ENCODE data around the gene TSPAN18.

The TSPAN18 gene

GRCh38 chr11:44779736-44780520, 53.2 kb downstream of the TSPAN18 start:
- DNase-seq, result no peak

- DNase-seq, result no peak
Measured at GRCh38 chr11:44780940-44781631, 54.3 kb downstream of the TSPAN18 start.

DNA sequence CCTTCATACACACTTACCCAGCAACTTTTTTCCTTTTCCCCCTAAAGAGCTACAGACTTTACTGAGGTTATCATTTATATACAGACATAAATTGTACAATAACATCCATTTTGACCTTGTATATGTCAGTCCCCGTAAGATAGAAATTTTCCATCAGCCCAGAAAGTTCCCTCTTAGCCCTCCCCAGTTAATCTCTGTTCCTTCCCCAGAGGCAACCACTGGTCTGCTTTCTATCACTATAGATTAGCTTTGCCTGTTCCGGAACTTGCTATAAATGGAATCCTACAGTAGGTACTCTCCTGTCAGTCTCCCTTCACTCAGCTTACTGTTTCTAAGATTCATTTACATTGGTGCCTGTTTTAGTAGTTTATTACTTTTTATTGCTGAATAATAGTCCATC, 54.9 kb downstream of the TSPAN18 start:
- DNase-seq, result no peak

DNA sequence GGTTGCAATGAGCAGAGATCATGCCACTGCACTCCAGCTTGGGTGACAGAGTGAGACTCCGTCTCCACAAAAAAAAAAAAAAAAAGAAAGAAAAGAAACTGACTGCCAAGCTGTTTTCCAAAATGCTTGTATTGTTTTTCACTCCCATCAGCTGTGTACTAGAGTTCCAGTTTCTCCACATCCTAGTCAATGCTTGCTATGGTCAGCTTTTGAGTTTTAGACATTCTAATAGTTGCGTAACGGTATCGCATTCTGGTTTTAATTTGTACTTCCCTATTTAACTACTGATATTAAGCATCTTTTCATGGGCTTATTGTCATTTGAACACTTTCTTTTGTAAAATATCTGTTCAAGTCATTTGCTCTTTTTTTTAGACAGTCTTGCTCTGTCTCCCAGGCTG, 55.7 kb downstream of the TSPAN18 start:
- no peak for DNase-seq

DNA sequence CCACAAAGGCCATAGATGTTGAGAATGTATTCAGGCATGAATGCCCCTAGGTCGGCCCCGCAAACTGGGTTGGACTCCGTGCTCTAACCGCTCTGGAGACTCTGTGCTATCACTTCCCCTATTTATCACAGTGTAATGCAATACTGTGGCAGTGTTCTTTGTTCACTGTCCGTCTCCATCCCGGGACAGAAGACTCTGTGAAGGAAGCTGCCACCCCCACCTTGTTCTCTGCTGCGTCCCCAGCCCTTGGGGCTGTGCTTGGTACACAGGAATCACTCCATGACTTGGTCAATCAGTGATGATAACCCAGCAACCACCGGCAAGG, 57.6 kb downstream of the TSPAN18 start:
- no peak for DNase-seq

DNA sequence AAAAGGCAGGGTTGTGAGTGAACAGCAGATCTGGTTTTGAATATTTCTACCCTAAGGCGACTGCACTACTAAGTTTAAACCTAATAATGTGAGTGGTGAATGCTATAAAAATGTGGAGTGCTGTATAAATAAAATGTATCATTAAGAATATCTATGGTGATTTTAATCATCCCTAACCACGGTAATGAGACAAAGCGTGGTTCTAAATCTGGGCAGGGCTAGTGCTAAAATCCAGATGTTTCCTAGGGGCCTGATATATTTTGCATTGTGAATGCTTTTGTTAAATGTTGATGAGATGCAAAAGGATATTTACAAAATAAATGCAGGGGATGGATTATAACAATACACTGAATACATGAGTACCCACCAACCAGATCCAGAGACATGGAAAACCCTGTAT, 58.1 kb downstream of the TSPAN18 start:
- no peak for DNase-seq

GRCh38 chr11:44785856-44786607, 59.3 kb downstream of the TSPAN18 start:
- DNase-seq, result no peak

DNA sequence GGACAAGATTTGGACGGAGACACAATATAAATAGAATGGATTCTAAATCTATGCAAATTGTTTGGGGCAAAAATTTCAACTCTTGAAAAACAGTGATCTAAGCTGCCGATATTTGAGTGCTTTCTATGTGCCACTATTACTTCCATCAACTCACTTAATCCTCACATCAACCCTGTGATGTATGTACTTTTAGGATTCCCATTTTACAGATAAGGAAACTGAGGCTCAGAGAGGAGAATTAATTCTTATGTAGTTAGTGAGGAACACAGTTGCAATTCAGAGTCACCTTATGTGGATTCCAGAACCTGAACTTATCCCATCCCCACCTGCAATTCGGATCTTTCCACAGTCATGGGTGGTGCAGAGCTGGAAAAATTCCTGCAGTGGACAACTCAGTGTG, 60.3 kb downstream of the TSPAN18 start:
- DNase-seq, result no peak

DNA sequence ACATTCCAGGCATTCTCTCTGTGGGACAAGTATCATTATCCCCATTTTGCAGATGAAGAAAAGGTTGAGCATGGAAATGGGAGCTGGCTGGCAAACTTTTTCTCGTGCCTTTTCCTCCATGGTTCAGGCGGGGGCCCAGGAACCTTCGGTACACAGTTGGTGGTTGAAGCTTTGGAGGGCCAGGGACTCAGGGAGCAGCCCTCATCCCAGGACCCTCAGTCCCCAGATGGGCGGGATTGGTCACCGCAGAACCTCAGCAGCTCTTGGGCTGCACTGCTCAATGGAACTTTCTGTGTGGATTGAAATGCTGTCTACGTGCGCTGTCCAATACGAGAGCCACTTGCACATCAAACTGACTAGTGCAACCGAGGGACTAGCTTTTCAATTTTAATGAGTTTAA, 61.2 kb downstream of the TSPAN18 start:
- DNase-seq, result no peak

DNA sequence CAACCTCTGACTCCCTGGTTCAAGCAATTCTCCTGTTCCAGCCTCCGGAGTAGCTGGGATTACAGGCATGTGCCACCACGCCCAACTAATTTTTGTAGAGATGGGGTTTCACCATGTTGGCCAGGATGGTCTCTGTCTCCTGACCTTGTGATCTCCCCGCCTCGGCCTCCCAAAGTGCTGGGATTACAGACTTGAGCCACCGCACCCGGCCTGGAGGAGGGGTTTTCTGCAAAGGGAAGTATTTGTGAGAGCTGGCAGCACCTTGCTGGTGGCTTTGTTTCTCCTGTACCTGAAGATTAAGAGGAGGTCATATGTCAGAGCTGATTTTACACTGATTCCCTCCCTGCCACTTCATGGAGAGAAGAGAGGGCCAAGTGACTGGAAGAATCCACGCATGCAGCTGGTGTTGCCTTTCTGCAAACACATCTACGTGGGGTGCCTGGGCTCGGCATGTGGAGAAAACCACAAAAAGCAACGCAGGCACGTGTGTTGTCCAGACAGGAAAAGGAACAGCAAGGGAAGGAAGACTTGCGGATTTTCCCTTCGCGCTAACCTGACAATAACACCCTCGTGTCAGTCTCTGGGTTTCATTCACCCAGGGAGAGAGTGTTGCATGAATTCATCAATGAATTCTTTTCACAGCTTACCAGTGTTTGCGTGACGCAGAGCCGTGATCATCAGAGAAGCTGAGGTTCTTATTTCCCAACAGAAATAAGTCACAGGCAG, 61.9 kb downstream of the TSPAN18 start:
- no peak for DNase-seq

DNA sequence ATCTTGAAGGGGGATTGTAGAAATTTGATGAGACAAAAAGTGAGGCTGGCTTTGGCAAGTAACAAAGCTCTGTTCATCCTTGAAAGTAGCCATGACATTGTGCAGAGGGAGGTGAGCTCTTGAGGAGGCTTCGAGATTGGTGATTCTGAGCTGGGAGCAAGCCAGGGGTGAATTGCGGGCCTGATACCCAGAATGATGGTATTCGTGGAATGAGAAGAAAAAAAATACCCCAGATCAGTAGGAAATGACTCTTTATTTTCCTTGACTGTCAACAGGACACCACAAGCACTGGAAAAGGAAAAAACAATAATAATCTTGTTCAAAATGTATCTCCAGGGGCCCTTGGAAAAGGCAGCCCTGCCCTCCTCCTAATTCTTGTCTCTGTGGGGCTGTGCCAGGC, 62.7 kb downstream of the TSPAN18 start:
- no peak for DNase-seq

- no peak for DNase-seq
Measured at GRCh38 chr11:44790211-44790610, 63.4 kb downstream of the TSPAN18 start.

- DNase-seq, result no peak
Measured at GRCh38 chr11:44791316-44791925, 64.7 kb downstream of the TSPAN18 start.

DNA sequence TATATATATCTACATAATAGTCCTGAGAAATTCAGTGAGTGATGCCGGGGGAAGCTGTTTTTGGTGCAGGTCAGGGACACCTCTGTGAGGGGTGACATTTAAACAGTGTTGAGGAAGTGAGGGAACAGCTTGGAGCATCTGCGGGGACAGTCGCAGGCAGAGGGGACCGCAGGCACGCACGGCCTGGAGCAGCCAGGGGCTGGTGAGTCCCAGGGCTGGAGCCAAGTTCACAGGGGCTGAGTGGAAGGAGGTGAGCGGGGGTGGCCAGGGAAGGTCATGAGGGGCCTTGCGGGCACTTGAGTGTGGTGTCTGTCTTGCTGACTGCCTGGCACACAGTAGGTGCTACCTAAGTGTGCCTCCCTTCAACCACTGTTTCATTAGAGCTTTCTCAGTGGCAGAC, 65.4 kb downstream of the TSPAN18 start:
- DNase-seq, result no peak

DNA sequence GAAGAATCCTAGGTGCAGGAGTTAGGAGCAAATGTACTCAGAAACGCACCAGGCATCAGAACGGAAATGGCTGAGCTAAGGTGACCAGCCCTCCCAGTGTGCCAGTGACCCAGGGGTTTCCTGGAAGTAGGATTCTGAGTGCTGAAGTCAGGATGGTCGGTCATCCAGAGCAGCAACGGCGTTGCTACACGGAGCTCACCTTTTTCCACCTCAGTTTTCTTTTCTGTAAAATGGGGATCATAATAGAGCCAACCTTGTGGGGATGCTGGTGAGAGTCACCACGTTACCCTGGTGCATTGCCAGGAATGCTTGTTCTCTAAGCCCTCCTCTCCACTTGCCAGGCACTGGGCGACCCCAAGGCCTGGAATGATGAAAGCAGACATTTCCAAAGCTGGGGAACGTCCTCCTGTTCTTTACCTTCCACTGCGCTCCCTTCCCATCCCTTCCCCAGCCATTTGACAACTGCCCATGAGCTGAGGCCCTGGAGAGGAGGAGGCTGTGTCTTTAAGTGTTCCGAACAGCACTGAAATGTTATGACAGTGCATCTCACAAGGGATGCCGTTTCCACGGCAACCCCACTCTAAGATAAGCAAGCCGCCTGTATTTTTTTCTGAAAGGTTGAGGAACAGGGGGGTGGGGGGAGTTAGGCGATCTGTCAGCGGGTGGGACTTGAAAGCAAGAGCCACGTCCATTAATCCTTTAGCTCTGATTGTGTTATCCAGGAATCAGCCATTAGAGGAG, 66.8 kb downstream of the TSPAN18 start:
- no peak for DNase-seq

GRCh38 chr11:44795803-44796535, 69.2 kb downstream of the TSPAN18 start:
- DNase-seq, result no peak

GRCh38 chr11:44797051-44797450, 70.3 kb downstream of the TSPAN18 start:
- no peak for DNase-seq

DNA sequence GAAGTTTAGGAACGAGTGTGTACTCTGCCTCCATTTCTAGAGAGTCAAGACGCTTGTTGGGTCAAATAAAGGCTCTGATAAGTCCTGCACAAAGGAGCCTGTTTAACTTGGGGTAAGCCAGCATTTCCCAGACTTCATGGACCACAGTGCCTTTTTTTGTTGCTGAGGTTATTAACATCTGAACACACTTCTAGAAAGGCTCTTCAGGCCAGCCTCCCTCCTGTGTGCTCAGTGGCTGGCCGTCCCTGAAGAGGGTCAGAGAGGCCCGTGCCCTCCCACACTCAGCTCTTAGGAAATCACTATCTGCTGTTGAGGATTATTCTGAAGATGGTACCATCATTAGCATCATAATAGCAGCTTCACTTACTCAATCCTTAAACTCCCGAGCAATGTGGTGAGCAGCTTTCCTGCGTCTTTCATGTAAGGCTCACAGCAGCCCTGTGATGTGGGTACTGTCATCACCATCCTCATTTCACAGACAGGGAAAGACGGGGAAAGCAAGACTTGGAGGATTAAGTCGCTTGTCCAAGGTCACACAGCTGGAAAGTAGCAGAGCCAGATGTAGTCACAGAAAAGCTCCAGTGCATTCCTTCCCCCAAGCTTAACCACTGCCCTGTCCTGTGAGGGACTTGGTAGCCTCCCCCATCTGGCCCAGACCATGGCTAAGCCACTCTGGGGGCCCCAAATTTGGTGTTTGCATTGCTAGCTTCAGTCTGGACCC, 71.3 kb downstream of the TSPAN18 start:
- no peak for DNase-seq

GRCh38 chr11:44798607-44798972, 71.8 kb downstream of the TSPAN18 start:
- DNase-seq, result no peak

GRCh38 chr11:44799012-44799411, 72.2 kb downstream of the TSPAN18 start:
- no peak for DNase-seq

DNA sequence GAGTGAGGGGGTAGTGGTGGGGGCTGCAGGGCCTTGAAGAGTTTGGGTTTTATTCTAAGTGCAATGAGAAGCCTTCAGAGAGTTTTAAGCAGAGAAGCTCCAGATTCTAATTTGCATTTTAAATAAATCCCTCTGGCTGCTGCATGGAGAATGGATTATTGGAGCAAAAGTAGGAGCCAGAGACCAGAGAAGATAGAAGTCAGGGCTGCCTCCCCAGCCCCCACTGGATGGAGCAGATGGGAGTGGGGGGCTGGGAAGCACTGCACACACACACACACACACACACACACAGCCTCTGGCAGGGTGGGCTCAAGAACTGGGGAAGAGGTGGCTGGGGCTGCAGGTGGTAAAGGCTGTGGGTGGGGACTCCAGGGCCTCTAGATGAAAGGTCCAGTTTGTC, 75.6 kb downstream of the TSPAN18 start:
- DNase-seq, result no peak

Measured in NCI-H1105 treated with DMSO at 0.1 percent for 48 hours (cell line).